ENCODE data around the gene TBCB. TPM values are rescaled to one million over a fixed set of nuclear protein-coding genes. Genes with fewer than 3 reads are reported as not detected.

Gene TBCB
- total and polyA plus RNA-seq, 5 donors, result 76.8 to 101 (median 83.7) TPM

Other genes starting within 250 kb of the TBCB start
- gene APLP1, start 246.9 kb upstream of the TBCB start, total RNA-seq, result 10 to 100 TPM; 18.0 to 26.3 (median 21.0) TPM
- gene APLP1, start 246.9 kb upstream of the TBCB start, polyA plus RNA-seq, result 33.2 TPM
- gene NFKBID, start 214.9 kb upstream of the TBCB start, total RNA-seq, result 10 to 100 TPM in 1 of 4 donors, 1 to 10 TPM in 3; 4.4 to 10.7 (median 6.3) TPM
- gene NFKBID, start 214.9 kb upstream of the TBCB start, polyA plus RNA-seq, result 6.4 TPM
- 1 to 10 TPM; 2.3 to 4.4 (median 2.7) TPM for gene HCST, start 212.9 kb upstream of the TBCB start, total RNA-seq
- 2.6 TPM for gene HCST, start 212.9 kb upstream of the TBCB start, polyA plus RNA-seq
- 10 to 100 TPM; 37.2 to 52.6 (median 43.3) TPM for gene TYROBP, start 207.2 kb upstream of the TBCB start, total RNA-seq
- gene TYROBP, start 207.2 kb upstream of the TBCB start, polyA plus RNA-seq, result 36.7 TPM
- gene LRFN3, start 179.1 kb upstream of the TBCB start, total RNA-seq, result 10 to 100 TPM in 1 of 4 donors, 1 to 10 TPM in 3; 8.2 to 10.8 (median 9.0) TPM
- 8.4 TPM for gene LRFN3, start 179.1 kb upstream of the TBCB start, polyA plus RNA-seq
- gene SDHAF1, start 120.3 kb upstream of the TBCB start, total RNA-seq, result 10 to 100 TPM; 10.9 to 14.9 (median 13.3) TPM
- 11.2 TPM for gene SDHAF1, start 120.3 kb upstream of the TBCB start, polyA plus RNA-seq
- under 1 TPM in 3 of 4 donors, not detected in 1; 0.12 to 0.25 (median 0.14) TPM for gene SYNE4, start 106.7 kb upstream of the TBCB start, total RNA-seq
- 0.18 TPM for gene SYNE4, start 106.7 kb upstream of the TBCB start, polyA plus RNA-seq
- 10 to 100 TPM in 3 of 4 donors, 1 to 10 TPM in 1; 8.8 to 16.3 (median 12.0) TPM for gene ALKBH6, start 101.3 kb upstream of the TBCB start, total RNA-seq
- gene ALKBH6, start 101.3 kb upstream of the TBCB start, polyA plus RNA-seq, result 18.0 TPM
- gene CLIP3, start 82.6 kb upstream of the TBCB start, total RNA-seq, result 10 to 100 TPM in 3 of 4 donors, 1 to 10 TPM in 1; 8.7 to 11.3 (median 10.3) TPM
- gene CLIP3, start 82.6 kb upstream of the TBCB start, polyA plus RNA-seq, result 4.8 TPM
- gene THAP8, start 61.2 kb upstream of the TBCB start, total RNA-seq, result 1 to 10 TPM; 1.6 to 4.5 (median 3.9) TPM
- 6.6 TPM for gene THAP8, start 61.2 kb upstream of the TBCB start, polyA plus RNA-seq
- 10 to 100 TPM in 1 of 4 donors, 1 to 10 TPM in 3; 2.8 to 16.3 (median 8.0) TPM for gene WDR62, start 60.6 kb upstream of the TBCB start, total RNA-seq
- 10.6 TPM for gene WDR62, start 60.6 kb upstream of the TBCB start, polyA plus RNA-seq
- not detected for gene OVOL3, start 4.3 kb upstream of the TBCB start, total RNA-seq
- not detected for gene OVOL3, start 4.3 kb upstream of the TBCB start, polyA plus RNA-seq
- 100 to 1,000 TPM in 3 of 4 donors, 10 to 100 TPM in 1; 96.6 to 140 (median 122) TPM for gene POLR2I, start 593 bp upstream of the TBCB start, total RNA-seq
- 121 TPM for gene POLR2I, start 593 bp upstream of the TBCB start, polyA plus RNA-seq
- 100 to 1,000 TPM; 542 to 668 (median 632) TPM for gene CAPNS1, start 24.6 kb downstream of the TBCB start, total RNA-seq
- gene CAPNS1, start 24.6 kb downstream of the TBCB start, polyA plus RNA-seq, result 726 TPM
- gene COX7A1, start 37.0 kb downstream of the TBCB start, total RNA-seq, result 1,000 to 10,000 TPM; 1,675 to 2,458 (median 2,091) TPM
- 1,566 TPM for gene COX7A1, start 37.0 kb downstream of the TBCB start, polyA plus RNA-seq
- 1 to 10 TPM; 4.0 to 5.0 (median 4.9) TPM for gene ZNF565, start 99.2 kb downstream of the TBCB start, total RNA-seq
- gene ZNF565, start 99.2 kb downstream of the TBCB start, polyA plus RNA-seq, result 3.2 TPM
- 10 to 100 TPM; 33.5 to 45.8 (median 38.8) TPM for gene ZNF146, start 99.6 kb downstream of the TBCB start, total RNA-seq
- 18.8 TPM for gene ZNF146, start 99.6 kb downstream of the TBCB start, polyA plus RNA-seq

All from right cardiac atrium (tissue), 5 donors.